GM12872 (cell line): Measurements from ENCODE around the gene DNAJB12.

Source experiments
- CTCF ChIP-seq: IDR thresholded peaks from 3 replicates; pipeline ENCODE4 v1.5.1; 2011; ENCODE audit warnings: low read depth, mild to moderate bottlenecking, low read length, moderate library complexity; ENCODE audit not compliant: insufficient read depth

Gene DNAJB12

GRCh38 chr10:72365106-72365895, 10.6 kb upstream of the DNAJB12 start:
- no peak for TF ChIP-seq CTCF

- TF ChIP-seq CTCF, result peak; percentile 98
Observed at GRCh38 chr10:72364239-72364777, 9.6 kb upstream of the DNAJB12 start.

- no peak for TF ChIP-seq CTCF
Observed at GRCh38 chr10:72356987-72357386, 2.3 kb upstream of the DNAJB12 start.

- no peak for TF ChIP-seq CTCF
Observed at GRCh38 chr10:72356115-72356514, 1.4 kb upstream of the DNAJB12 start.

- no peak for TF ChIP-seq CTCF
Observed at GRCh38 chr10:72355214-72355555, 466 bp upstream of the DNAJB12 start.

- no peak for TF ChIP-seq CTCF
Observed at GRCh38 chr10:72353965-72354355, 759 bp downstream of the DNAJB12 start.

GRCh38 chr10:72353028-72353964, 1.4 kb downstream of the DNAJB12 start:
- TF ChIP-seq CTCF, result no peak
